Natural killer cell (primary cell): Measurements from ENCODE around the gene MRGPRD. TPM values are rescaled to one million over a fixed set of nuclear protein-coding genes. Genes with fewer than 3 reads are reported as not detected.

Source experiments
- ATAC-seq, 3 donors: fragments of 150-1000 bp in 2 of 3; fragments of 200-7000 bp in 1 of 3; cut with Tn5 transposase; 1 replicate in 1 of 3; 2 replicates in 2 of 3; pipeline ENCODE4 v1.10.0; 2021; ENCODE audit warnings: mild to moderate bottlenecking in 2 of 3, moderate library complexity in 2 of 3
- DNase-seq, 2 donors: peaks; one replicate each; pipeline versions ENCODE4 v3.0.0 to v3.0.0-alpha.2; 2013 to 2021; ENCODE audit warnings: mixed read lengths in 1 of 2
- H3K27ac ChIP-seq: one replicate; pipeline ENCODE4 v1.5.1; 2013; ENCODE audit warnings: mild to moderate bottlenecking, low read length
- H3K27me3 ChIP-seq: one replicate; pipeline ENCODE4 v1.6.1; 2013; ENCODE audit warnings: low read length; ENCODE audit not compliant: control insufficient read depth, insufficient read depth
- H3K36me3 ChIP-seq: one replicate; pipeline ENCODE4 v1.6.1; 2013; ENCODE audit warnings: low read length; ENCODE audit not compliant: control insufficient read depth, insufficient read depth
- H3K4me1 ChIP-seq: one replicate; pipeline ENCODE4 v1.6.1; 2013; ENCODE audit warnings: low read length; ENCODE audit not compliant: control insufficient read depth, insufficient read depth
- H3K4me3 ChIP-seq: one replicate; pipeline ENCODE4 v1.5.1; 2013; ENCODE audit warnings: low read length
- H3K9me3 ChIP-seq: one replicate; pipeline ENCODE4 v1.6.1; 2013; ENCODE audit warnings: low read length; ENCODE audit not compliant: control insufficient read depth, insufficient read depth
- H3K27ac Mint-ChIP-seq, 2 donors: one replicate each; pipeline ENCODE4 v1.8.0; 2022; ENCODE audit warnings: mild to moderate bottlenecking in 2 of 2, mixed read lengths in 2 of 2, moderate library complexity in 1 of 2
- H3K27me3 Mint-ChIP-seq, 2 donors: one replicate each; pipeline ENCODE4 v1.8.0; 2022; ENCODE audit warnings: low read depth in 2 of 2, mixed read lengths in 2 of 2
- H3K36me3 Mint-ChIP-seq: one replicate; pipeline ENCODE4 v1.8.0; 2022; ENCODE audit warnings: mixed read lengths
- H3K4me1 Mint-ChIP-seq, 2 donors: one replicate each; pipeline ENCODE4 v1.8.0; 2022; ENCODE audit warnings: mixed read lengths in 2 of 2
- H3K4me3 Mint-ChIP-seq: one replicate; pipeline ENCODE4 v1.8.0; 2022; ENCODE audit warnings: mild to moderate bottlenecking, moderate library complexity, mixed read lengths
- H3K9me3 Mint-ChIP-seq, 2 donors: one replicate each; pipeline ENCODE4 v1.8.0; 2022; ENCODE audit warnings: mixed read lengths in 2 of 2
- WGBS: methylation state at CpG from one replicate; pipeline ENCODE4 v1.1.7; 2013; ENCODE audit warnings: missing lambda C conversion rate; ENCODE audit not compliant: insufficient coverage; 5-methylcytosine and 5-hydroxymethylcytosine counted together
- intact Hi-C: fragments of 100-400 bp; cut with micrococcal nuclease; formaldehyde crosslinking; loops from one replicate; pipeline ENCODE4 v1.14.2; 2022
- total RNA-seq, 4 donors: library from RNA; stranded (reverse); fragments of 120-200 nt in 1 of 4; gene quantifications; one replicate each; pipeline versions ENCODE4 v1.2.3 to v1.2.4, GENCODE V29; 2013 to 2022
- TF ChIP-seq, protein P1 (sequence below): fragments of 200-600 bp; IDR thresholded peaks from one replicate; pipeline ENCODE4 v1.8.0; 2022; ENCODE audit warnings: antibody characterized with exemption

Gene MRGPRD
- total RNA-seq, 3 donors from 2014 or later (not counting 1 experiment from before 2014, with no cell fraction given) = not detected

DNA sequence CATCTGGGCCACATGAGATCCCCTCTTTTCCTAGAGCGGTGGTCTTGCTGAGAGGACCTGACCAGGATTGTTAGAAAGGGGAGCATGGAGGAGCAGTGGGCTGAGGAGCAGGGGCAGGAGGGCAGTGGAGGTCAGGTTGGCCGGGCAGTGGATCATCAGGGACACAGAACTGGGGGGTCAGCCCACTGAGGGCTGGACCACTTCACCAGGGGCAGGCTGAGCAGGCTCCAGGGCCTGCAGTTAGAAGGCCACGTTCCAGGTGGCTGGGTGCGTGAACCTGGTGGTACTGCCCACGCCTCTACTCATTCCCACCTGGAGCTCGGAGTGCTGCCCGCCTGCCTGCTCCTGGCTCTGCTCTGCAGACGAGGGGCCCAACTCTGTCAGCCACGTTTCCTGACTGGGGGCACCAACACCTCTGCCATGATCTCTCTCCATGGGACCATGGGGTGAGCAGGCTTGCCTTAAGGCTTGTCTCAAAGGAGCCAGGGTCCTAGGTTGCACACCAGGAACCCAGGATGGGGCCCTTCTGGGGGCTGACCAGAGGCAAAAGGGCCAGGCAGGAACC lies 22.6 kb upstream of the MRGPRD start:
- Histone ChIP-seq H3K4me1 (peaks cover 18% of the 10 kb centered on the region), H3K4me3 (no peak overlapping the region), H3K27me3 (no peaks in the 10 kb centered on the region), H3K27ac (no peak overlapping the region), H3K36me3 (no peaks in the 10 kb centered on the region), H3K9me3 (no peaks in the 10 kb centered on the region)
- no peak overlapping the region for H3K27ac Mint-ChIP-seq
- no peak for DNase-seq
- no peak overlapping the region for H3K4me3 Mint-ChIP-seq
- no peaks in the 10 kb centered on the region for H3K36me3 Mint-ChIP-seq
- TF ChIP-seq, protein P1, sequence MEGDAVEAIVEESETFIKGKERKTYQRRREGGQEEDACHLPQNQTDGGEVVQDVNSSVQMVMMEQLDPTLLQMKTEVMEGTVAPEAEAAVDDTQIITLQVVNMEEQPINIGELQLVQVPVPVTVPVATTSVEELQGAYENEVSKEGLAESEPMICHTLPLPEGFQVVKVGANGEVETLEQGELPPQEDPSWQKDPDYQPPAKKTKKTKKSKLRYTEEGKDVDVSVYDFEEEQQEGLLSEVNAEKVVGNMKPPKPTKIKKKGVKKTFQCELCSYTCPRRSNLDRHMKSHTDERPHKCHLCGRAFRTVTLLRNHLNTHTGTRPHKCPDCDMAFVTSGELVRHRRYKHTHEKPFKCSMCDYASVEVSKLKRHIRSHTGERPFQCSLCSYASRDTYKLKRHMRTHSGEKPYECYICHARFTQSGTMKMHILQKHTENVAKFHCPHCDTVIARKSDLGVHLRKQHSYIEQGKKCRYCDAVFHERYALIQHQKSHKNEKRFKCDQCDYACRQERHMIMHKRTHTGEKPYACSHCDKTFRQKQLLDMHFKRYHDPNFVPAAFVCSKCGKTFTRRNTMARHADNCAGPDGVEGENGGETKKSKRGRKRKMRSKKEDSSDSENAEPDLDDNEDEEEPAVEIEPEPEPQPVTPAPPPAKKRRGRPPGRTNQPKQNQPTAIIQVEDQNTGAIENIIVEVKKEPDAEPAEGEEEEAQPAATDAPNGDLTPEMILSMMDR = no peak
- H3K9me3 Mint-ChIP-seq = no peaks in the 10 kb centered on the region
- intact Hi-C loops = loop anchor here (10.0 kb wide), 1 partner anchor 81 kb away; no protein-coding TSS in a partner anchor
- peaks cover 11 to 12% of the 10 kb centered on the region in 2 donors for H3K27me3 Mint-ChIP-seq
- H3K4me1 Mint-ChIP-seq = peaks cover 13 to 22% of the 10 kb centered on the region in 2 donors
- 84% methylated on average over 9 of the region's 9 CpGs for WGBS
- no peak for ATAC-seq

DNA sequence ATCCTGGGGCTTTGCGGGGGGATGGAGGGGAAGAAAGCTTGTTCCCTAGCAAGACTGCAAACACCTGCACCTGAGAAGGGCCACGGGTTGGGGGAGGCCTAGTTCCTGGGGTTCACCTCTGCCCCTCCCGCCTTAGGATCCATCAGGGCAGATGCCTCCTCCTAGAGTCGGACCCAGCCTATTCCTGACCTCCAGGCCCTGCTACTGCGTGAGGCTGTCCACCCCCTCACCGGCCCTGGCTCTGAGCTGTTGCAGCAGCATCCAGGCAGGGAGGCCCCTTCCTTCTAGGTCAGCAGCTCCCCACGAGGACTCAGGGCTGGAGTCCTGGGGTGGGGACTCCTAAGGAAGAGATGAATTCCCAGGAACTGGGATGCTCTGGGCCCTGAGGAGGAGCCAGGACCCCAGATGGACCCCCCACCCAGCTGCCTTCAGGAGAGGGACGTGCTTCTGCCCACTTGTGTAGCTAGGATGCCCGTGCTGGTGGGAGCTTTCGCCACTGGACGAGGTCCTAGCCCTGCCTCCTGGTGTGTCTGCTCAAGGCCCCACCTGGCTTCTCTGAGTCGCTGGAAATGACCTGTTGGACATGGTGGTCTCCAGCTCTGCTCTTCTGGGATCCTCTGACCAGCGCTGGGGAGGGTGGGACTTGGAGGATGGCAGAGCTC lies 21.9 kb upstream of the MRGPRD start:
- no peaks in the 10 kb centered on the region for H3K36me3 ChIP-seq
- H3K27me3 Mint-ChIP-seq = peaks cover 11 to 12% of the 10 kb centered on the region in 2 donors
- H3K4me1 ChIP-seq = peaks cover 25% of the 10 kb centered on the region
- 82% methylated on average over 13 of the region's 13 CpGs for WGBS
- no peaks in the 10 kb centered on the region for H3K9me3 ChIP-seq
- H3K27ac ChIP-seq = no peak overlapping the region
- ATAC-seq (no peak), DNase-seq (no peak)
- H3K4me1 Mint-ChIP-seq = peaks cover 20 to 29% of the 10 kb centered on the region in 2 donors
- H3K36me3 Mint-ChIP-seq = no peaks in the 10 kb centered on the region
- no peak overlapping the region for H3K4me3 Mint-ChIP-seq
- no peaks in the 10 kb centered on the region for H3K27me3 ChIP-seq
- no peak overlapping the region for H3K27ac Mint-ChIP-seq
- TF ChIP-seq, protein P1 = no peak
- intact Hi-C loops = loop anchor here (10.0 kb wide), 1 partner anchor 82 kb away; no protein-coding TSS in a partner anchor
- H3K4me3 ChIP-seq = no peak overlapping the region
- no peaks in the 10 kb centered on the region for H3K9me3 Mint-ChIP-seq

DNA sequence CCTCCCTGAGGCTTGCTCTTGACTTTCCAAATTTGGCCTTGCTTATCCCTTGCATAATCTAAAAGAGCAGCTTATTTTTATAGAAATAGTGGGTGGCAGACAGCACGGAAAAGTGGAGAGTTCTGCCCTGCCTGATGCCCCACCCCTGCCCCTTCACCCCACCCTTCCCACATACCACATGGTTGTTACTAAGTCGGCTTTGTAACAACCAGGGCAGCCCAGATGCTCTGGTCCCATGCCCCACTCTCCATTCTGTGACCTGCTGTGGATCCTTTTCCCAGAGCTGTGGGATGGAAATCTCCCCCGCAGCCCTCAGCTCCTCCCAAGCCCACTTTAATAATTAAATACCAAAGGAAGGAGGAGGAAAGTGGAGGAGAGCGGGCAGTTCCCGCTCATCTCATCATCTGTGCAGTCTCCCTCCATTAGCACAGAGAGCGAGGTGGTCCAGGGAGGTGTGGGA lies 21.4 kb upstream of the MRGPRD start:
- H3K36me3 Mint-ChIP-seq = no peaks in the 10 kb centered on the region

More for the DNA sequence above, 21.4 kb upstream of the MRGPRD start:
- no peak overlapping the region for H3K27ac ChIP-seq
- Mint-ChIP-seq H3K4me1 (peaks cover 20 to 29% of the 10 kb centered on the region in 2 donors), H3K27me3 (peaks cover 11 to 12% of the 10 kb centered on the region in 2 donors), H3K4me3 (no peak overlapping the region), H3K27ac (no peak overlapping the region), H3K9me3 (no peaks in the 10 kb centered on the region)
- TF ChIP-seq, protein P1 = no peak
- ATAC-seq (no peak), DNase-seq (no peak)
- H3K4me3 ChIP-seq = no peak overlapping the region
- WGBS = 57% methylated on average over 1 of the region's 6 CpGs
- intact Hi-C loops = loop anchor here (10.0 kb wide), 1 partner anchor 83 kb away; no protein-coding TSS in a partner anchor
- no peaks in the 10 kb centered on the region for H3K9me3 ChIP-seq
- H3K36me3 ChIP-seq = no peaks in the 10 kb centered on the region
- peaks cover 25% of the 10 kb centered on the region for H3K4me1 ChIP-seq
- no peaks in the 10 kb centered on the region for H3K27me3 ChIP-seq
